Activated CD4-positive, alpha-beta T cell treated with anti-CD3 and anti-CD28 coated beads, Interleukin-2, amount 50 U/mL, for 48 hours (primary cell): ENCODE measurements around the gene DPM3.
"Not testable (repeated sequence)": the region's sequence is repeated elsewhere in the genome, so short reads cannot be mapped to it uniquely, and the experiment has no call there.

ENCODE experiments used
- DNase-seq, 2 experiments: peaks; one replicate each; pipeline ENCODE4 v3.0.0-alpha.2; 2020

The DPM3 gene

GRCh38 chr1:155139895-155140629, at the start of gene DPM3:
DPM3 (minus strand) TSS chr1:155140531; CDS start chr1:155140240, 291 bp downstream.
- DNase-seq: peak; percentile 93 to 94

GRCh38 chr1:155189926-155190325, 49.6 kb upstream of the DPM3 start:
- not testable (repeated sequence) for DNase-seq

GRCh38 chr1:155188268-155188667, 47.9 kb upstream of the DPM3 start:
- DNase-seq: no peak

- no peak for DNase-seq
These were observed 47.1 kb upstream of the DPM3 start for GRCh38 chr1:155187456-155187891.

GRCh38 chr1:155186794-155187455, 46.6 kb upstream of the DPM3 start:
- no peak for DNase-seq

- DNase-seq: no peak
These were observed 45.9 kb upstream of the DPM3 start for GRCh38 chr1:155186067-155186793.

GRCh38 chr1:155185783-155186066, 45.4 kb upstream of the DPM3 start:
- no peak for DNase-seq

- DNase-seq: no peak
These were observed 44.8 kb upstream of the DPM3 start for GRCh38 chr1:155184835-155185782.

GRCh38 chr1:155184351-155184811, 44.0 kb upstream of the DPM3 start:
- no peak for DNase-seq

GRCh38 chr1:155183775-155184221, 43.5 kb upstream of the DPM3 start:
- no peak for DNase-seq

GRCh38 chr1:155182052-155182550, 41.8 kb upstream of the DPM3 start:
- no peak for DNase-seq

- DNase-seq: no peak
These were observed 41.2 kb upstream of the DPM3 start for GRCh38 chr1:155181371-155182051.

GRCh38 chr1:155179112-155180031, 39.0 kb upstream of the DPM3 start:
- peak in 1 of 2 experiments; percentile 1 for DNase-seq

GRCh38 chr1:155178441-155179111, 38.2 kb upstream of the DPM3 start:
- peak in 1 of 2 experiments; percentile 3 for DNase-seq

- peak in 1 of 2 experiments; percentile 2 for DNase-seq
These were observed 37.6 kb upstream of the DPM3 start for GRCh38 chr1:155177918-155178281.

- DNase-seq: peak in 1 of 2 experiments; percentile 1
These were observed 37.0 kb upstream of the DPM3 start for GRCh38 chr1:155177192-155177917.

GRCh38 chr1:155176544-155177071, 36.3 kb upstream of the DPM3 start:
- peak; percentile 94 for DNase-seq

- peak in 1 of 2 experiments; percentile 37 for DNase-seq
These were observed 35.6 kb upstream of the DPM3 start for GRCh38 chr1:155175927-155176371.
